ENCODE data around the gene DUSP7.

DNA sequence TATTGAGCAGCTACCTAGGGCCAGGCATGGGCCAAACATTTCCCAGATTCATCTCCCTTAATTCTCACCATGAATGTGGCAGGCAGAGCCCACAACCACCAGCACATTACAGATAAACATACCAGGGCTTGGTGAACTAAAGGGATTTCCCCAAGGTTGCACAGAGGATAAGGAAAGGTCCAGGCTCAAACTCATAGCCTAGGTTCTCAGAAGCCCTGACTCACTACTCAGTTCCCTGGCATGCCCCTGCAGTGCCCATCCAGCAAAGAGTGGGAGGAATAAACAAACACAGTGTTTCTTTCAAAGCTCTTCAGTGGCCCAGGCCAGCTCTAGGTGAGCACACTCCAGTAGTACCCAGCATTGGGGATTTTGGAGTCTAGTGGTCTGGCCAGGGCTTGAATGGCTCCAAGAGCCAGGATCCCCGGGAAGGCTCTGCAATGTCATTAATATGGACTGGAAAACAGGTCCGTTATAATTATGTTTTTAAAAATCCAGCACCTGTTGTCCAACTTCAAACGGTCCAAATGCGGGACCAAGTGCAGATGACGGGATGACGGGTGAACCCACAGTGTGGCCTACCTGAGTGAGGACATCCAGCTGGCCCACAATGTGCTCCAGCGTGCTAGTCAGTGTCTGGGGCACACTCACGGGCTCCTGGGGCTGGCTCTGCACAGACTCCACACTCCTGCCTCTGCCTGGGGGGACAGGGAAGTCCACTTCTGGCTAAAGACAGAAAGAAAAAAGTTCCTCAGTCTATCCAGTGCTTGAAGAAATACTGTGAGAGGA, 39.8 kb upstream of the DUSP7 start:
- TF ChIP-seq CTCF (IDR thresholded peaks at IDR 0.05 in 4 of 5, conservative IDR thresholded peaks at IDR 0.05 in 1 of 5) (no peak), POLR2A (IDR thresholded peaks at IDR 0.05) (no peak)
